Uterus (tissue), 2 donors: ENCODE measurements around the gene EYS.

ENCODE experiments used
- CTCF ChIP-seq, 4 experiments: fragments of 200-600 bp in 2 of 4; fragments of 450-650 bp in 2 of 4; sonication (generic) in 2 of 4; IDR thresholded peaks; one replicate each; pipeline ENCODE4 v1.5.1; 2016 to 2019; ENCODE audit warnings: antibody characterized with exemption in 4 of 4, mild to moderate bottlenecking in 2 of 4, moderate library complexity in 1 of 4
- POLR2A ChIP-seq, 2 donors: fragments of 450-650 bp; IDR thresholded peaks; one replicate each; pipeline ENCODE4 v1.6.1; 2016; ENCODE audit warnings: antibody characterized with exemption in 2 of 2, mild to moderate bottlenecking in 1 of 2, moderate library complexity in 1 of 2

GRCh38 chr6:63745784-63746183, 1961.2 kb downstream of the EYS start:
- no peak for TF ChIP-seq CTCF (IDR thresholded peaks at IDR 0.05)
- TF ChIP-seq POLR2A (IDR thresholded peaks at IDR 0.05): no peak
